Measurements from ENCODE around the gene TMED4. TPM values are rescaled to one million over a fixed set of nuclear protein-coding genes. Genes with fewer than 3 reads are reported as not detected.
A peak's percentile ranks its signal among the peaks of the same experiment; 100 is the strongest.

Gene TMED4
- total and polyA plus RNA-seq, 2 of the 13 experiments (the other 11 are each of a cell fraction or from before 2014, with no cell fraction given), result 81.4 to 109 TPM

DNA sequence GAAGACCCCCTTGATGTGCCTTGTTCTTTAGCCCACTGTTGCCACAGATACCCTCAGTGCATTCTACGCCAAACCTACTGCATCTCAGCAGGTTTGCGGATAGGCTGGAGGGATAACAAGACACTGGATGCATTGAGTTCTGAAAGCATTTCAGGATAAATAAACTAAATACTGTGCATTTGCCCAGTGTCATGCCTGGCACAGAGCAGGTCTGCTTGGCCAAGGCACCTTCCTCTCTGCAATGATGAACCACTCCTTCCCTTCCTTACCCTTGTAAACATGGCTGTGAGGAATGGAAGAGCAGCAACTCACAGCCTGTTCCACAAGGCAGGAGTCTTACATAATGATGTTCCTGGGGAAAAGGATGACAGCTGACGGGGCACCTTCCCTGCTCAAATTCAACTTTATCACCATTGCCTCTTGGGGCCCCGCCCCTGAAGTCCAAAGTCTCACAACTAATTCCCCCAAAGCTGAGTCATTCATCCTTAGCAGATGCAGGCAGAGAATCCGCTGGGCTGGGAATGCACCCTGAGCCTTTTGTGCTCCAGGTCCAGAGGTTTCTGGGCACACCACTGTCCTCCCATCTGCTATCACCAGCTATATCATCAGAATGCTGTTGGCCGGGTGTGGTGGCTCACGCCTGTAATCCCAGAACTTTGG lies 19.9 kb downstream of the TMED4 start (continued):
- TF ChIP-seq, protein P1, sequence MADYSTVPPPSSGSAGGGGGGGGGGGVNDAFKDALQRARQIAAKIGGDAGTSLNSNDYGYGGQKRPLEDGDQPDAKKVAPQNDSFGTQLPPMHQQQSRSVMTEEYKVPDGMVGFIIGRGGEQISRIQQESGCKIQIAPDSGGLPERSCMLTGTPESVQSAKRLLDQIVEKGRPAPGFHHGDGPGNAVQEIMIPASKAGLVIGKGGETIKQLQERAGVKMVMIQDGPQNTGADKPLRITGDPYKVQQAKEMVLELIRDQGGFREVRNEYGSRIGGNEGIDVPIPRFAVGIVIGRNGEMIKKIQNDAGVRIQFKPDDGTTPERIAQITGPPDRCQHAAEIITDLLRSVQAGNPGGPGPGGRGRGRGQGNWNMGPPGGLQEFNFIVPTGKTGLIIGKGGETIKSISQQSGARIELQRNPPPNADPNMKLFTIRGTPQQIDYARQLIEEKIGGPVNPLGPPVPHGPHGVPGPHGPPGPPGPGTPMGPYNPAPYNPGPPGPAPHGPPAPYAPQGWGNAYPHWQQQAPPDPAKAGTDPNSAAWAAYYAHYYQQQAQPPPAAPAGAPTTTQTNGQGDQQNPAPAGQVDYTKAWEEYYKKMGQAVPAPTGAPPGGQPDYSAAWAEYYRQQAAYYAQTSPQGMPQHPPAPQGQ (CRISPR knock-in tag; IDR thresholded peaks at IDR 0.05; ENCODE audit: borderline replicate concordance), result no peak
- TF ChIP-seq, protein P2, sequence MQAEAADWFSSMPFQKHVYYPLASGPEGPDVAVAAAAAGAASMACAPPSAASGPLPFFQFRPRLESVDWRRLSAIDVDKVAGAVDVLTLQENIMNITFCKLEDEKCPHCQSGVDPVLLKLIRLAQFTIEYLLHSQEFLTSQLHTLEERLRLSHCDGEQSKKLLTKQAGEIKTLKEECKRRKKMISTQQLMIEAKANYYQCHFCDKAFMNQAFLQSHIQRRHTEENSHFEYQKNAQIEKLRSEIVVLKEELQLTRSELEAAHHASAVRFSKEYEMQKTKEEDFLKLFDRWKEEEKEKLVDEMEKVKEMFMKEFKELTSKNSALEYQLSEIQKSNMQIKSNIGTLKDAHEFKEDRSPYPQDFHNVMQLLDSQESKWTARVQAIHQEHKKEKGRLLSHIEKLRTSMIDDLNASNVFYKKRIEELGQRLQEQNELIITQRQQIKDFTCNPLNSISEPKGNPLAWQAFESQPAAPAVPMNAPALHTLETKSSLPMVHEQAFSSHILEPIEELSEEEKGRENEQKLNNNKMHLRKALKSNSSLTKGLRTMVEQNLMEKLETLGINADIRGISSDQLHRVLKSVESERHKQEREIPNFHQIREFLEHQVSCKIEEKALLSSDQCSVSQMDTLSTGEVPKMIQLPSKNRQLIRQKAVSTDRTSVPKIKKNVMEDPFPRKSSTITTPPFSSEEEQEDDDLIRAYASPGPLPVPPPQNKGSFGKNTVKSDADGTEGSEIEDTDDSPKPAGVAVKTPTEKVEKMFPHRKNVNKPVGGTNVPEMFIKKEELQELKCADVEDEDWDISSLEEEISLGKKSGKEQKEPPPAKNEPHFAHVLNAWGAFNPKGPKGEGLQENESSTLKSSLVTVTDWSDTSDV (CRISPR knock-in tag; IDR thresholded peaks at IDR 0.05), result no peak
- TF ChIP-seq ZNF670 (CRISPR knock-in tag; IDR thresholded peaks at IDR 0.05; ENCODE audit: borderline replicate concordance), result no peak
- TF ChIP-seq DNMT1 (CRISPR knock-in tag; IDR thresholded peaks at IDR 0.05), result no peak
- TF ChIP-seq, protein P3, sequence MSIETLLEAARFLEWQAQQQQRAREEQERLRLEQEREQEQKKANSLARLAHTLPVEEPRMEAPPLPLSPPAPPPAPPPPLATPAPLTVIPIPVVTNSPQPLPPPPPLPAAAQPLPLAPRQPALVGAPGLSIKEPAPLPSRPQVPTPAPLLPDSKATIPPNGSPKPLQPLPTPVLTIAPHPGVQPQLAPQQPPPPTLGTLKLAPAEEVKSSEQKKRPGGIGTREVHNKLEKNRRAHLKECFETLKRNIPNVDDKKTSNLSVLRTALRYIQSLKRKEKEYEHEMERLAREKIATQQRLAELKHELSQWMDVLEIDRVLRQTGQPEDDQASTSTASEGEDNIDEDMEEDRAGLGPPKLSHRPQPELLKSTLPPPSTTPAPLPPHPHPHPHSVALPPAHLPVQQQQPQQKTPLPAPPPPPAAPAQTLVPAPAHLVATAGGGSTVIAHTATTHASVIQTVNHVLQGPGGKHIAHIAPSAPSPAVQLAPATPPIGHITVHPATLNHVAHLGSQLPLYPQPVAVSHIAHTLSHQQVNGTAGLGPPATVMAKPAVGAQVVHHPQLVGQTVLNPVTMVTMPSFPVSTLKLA (IDR thresholded peaks at IDR 0.05), result no peak
- TF ChIP-seq ARNTL (CRISPR knock-in tag; IDR thresholded peaks at IDR 0.05), result 0 out of 2 replicates have a peak, but pooled peaks have one; percentile 36
- TF ChIP-seq ZNF460 (CRISPR knock-in tag; IDR thresholded peaks at IDR 0.05; ENCODE audit: borderline replicate concordance), result peak; percentile 95
- no peak for TF ChIP-seq RAD51 (IDR thresholded peaks at IDR 0.05; ENCODE audit: borderline replicate concordance)
- no peak for TF ChIP-seq ZNF883 (CRISPR knock-in tag; IDR thresholded peaks at IDR 0.05; ENCODE audit: not compliant biosample characterization)
- TF ChIP-seq, protein P4, sequence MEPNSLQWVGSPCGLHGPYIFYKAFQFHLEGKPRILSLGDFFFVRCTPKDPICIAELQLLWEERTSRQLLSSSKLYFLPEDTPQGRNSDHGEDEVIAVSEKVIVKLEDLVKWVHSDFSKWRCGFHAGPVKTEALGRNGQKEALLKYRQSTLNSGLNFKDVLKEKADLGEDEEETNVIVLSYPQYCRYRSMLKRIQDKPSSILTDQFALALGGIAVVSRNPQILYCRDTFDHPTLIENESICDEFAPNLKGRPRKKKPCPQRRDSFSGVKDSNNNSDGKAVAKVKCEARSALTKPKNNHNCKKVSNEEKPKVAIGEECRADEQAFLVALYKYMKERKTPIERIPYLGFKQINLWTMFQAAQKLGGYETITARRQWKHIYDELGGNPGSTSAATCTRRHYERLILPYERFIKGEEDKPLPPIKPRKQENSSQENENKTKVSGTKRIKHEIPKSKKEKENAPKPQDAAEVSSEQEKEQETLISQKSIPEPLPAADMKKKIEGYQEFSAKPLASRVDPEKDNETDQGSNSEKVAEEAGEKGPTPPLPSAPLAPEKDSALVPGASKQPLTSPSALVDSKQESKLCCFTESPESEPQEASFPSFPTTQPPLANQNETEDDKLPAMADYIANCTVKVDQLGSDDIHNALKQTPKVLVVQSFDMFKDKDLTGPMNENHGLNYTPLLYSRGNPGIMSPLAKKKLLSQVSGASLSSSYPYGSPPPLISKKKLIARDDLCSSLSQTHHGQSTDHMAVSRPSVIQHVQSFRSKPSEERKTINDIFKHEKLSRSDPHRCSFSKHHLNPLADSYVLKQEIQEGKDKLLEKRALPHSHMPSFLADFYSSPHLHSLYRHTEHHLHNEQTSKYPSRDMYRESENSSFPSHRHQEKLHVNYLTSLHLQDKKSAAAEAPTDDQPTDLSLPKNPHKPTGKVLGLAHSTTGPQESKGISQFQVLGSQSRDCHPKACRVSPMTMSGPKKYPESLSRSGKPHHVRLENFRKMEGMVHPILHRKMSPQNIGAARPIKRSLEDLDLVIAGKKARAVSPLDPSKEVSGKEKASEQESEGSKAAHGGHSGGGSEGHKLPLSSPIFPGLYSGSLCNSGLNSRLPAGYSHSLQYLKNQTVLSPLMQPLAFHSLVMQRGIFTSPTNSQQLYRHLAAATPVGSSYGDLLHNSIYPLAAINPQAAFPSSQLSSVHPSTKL (CRISPR knock-in tag; IDR thresholded peaks at IDR 0.05), result peak; percentile 85
- TF ChIP-seq KLF11 (CRISPR knock-in tag; IDR thresholded peaks at IDR 0.05), result no peak
- peak; percentile 72; the same call in 1 of the 2 replicates for TF ChIP-seq KDM6A (CRISPR knock-in tag; IDR thresholded peaks at IDR 0.05; ENCODE audit: low read depth)
- TF ChIP-seq, protein P5, sequence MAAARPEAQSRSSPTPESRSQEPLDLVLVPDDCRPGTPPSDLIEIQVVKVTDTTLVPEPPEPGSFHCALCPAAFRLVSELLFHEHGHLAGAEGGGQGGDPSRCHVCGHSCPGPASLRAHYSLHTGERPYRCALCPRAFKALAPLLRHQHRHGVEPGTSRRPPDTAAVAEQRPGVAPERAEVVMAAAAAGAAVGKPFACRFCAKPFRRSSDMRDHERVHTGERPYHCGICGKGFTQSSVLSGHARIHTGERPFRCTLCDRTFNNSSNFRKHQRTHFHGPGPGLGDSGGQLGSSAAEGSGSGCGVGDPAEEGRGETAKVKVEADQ (CRISPR knock-in tag; IDR thresholded peaks at IDR 0.05; ENCODE audit: borderline replicate concordance), result no peak
- TF ChIP-seq, protein P6, sequence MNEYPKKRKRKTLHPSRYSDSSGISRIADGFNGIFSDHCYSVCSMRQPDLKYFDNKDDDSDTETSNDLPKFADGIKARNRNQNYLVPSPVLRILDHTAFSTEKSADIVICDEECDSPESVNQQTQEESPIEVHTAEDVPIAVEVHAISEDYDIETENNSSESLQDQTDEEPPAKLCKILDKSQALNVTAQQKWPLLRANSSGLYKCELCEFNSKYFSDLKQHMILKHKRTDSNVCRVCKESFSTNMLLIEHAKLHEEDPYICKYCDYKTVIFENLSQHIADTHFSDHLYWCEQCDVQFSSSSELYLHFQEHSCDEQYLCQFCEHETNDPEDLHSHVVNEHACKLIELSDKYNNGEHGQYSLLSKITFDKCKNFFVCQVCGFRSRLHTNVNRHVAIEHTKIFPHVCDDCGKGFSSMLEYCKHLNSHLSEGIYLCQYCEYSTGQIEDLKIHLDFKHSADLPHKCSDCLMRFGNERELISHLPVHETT (CRISPR knock-in tag; conservative IDR thresholded peaks at IDR 0.05), result no peak
